Panc1 (cell line): ENCODE measurements around the gene RFX8. TPM values are rescaled to one million over a fixed set of nuclear protein-coding genes. Genes with fewer than 3 reads are reported as not detected.

ENCODE experiments used
- ATAC-seq: fragments of 200-7000 bp; cut with Tn5 transposase; 2 replicates; pipeline ENCODE4 v1.9.1; 2020; ENCODE audit warnings: mild to moderate bottlenecking, moderate library complexity
- BruUV-seq: library from RNA; stranded (reverse); fragments of 400-500 nt; replicated peaks from 2 replicates; lab custom pipeline; 2021; lab: Mats Ljungman, UMichigan
- CTCF ChIA-PET: fragments of 300-600 bp; sonication (Branson Sonifier 250); formaldehyde crosslinking; loops from one replicate; lab custom pipeline; 2022; ENCODE audit warnings: antibody characterized with exemption; lab: Charles Lee
- POLR2A ChIA-PET: fragments of 300-600 bp; sonication (Branson Sonifier 250); formaldehyde crosslinking; loops from one replicate; lab custom pipeline; 2022; ENCODE audit warnings: antibody characterized with exemption; lab: Charles Lee
- DNase-seq: peaks from one replicate; pipeline ENCODE4 v3.0.0-alpha.2; 2010; ENCODE audit warnings: low read depth, low spot score
- H3K27ac ChIP-seq: 2 replicates; pipeline ENCODE4 v1.5.1; 2011; ENCODE audit warnings: mild to moderate bottlenecking, low read length, inconsistent platforms
- H3K27me3 ChIP-seq: fragments of 200-500 bp; sonication (Bioruptor generic); 2 replicates; pipeline ENCODE4 v1.6.0; 2014; ENCODE audit warnings: low read length, inconsistent platforms; ENCODE audit not compliant: control insufficient read depth, insufficient read depth
- H3K36me3 ChIP-seq: fragments of 200-500 bp; sonication (Bioruptor generic); 2 replicates; pipeline ENCODE4 v1.5.1; 2014; ENCODE audit warnings: inconsistent platforms, mild to moderate bottlenecking, low read length, moderate library complexity; ENCODE audit not compliant: control insufficient read depth, insufficient read depth
- H3K4me1 ChIP-seq: 2 replicates; pipeline ENCODE4 v1.5.1; 2011; ENCODE audit warnings: inconsistent platforms, mild to moderate bottlenecking, low read length, moderate library complexity; ENCODE audit not compliant: control insufficient read depth, insufficient read depth
- H3K4me3 ChIP-seq, 2 experiments: 2 replicates each; pipeline ENCODE4 v1.5.1; 2011 to 2012; ENCODE audit warnings: low read depth in 2 of 2, low read length in 2 of 2, mild to moderate bottlenecking in 2 of 2, inconsistent platforms in 1 of 2, moderate library complexity in 1 of 2
- H3K9me3 ChIP-seq: fragments of 200-500 bp; sonication (Bioruptor generic); 2 replicates; pipeline ENCODE4 v1.5.1; 2014; ENCODE audit warnings: low read depth, mild to moderate bottlenecking, inconsistent platforms, low read length, moderate library complexity; ENCODE audit not compliant: control insufficient read depth, insufficient read depth
- CTCF ChIP-seq: fragments of 450-650 bp; IDR thresholded peaks from 2 replicates; pipeline ENCODE4 v1.5.1; 2017; ENCODE audit warnings: mild to moderate bottlenecking
- POLR2AphosphoS5 ChIP-seq: IDR thresholded peaks from 2 replicates; pipeline ENCODE4 v1.6.1; 2012; ENCODE audit warnings: mild to moderate bottlenecking, low read depth, low read length, moderate library complexity
- SIN3A ChIP-seq: IDR thresholded peaks from 2 replicates; pipeline ENCODE4 v1.6.1; 2012; ENCODE audit warnings: low read depth, mild to moderate bottlenecking, low read length, moderate library complexity, borderline replicate concordance; ENCODE audit not compliant: insufficient read depth
- TCF7L2 ChIP-seq: IDR thresholded peaks from 2 replicates; pipeline ENCODE4 v1.6.1; 2011; ENCODE audit warnings: mild to moderate bottlenecking, low read depth, low read length, inconsistent platforms
- in situ Hi-C: cut with HindIII; loops from 2 replicates; pipeline ENCODE4 v1.10.0; 2016; ENCODE audit warnings: low sequenced_read_pairs, low pct_unique_long_range_greater_than_20kb
- intact Hi-C: fragments of 100-400 bp; cut with micrococcal nuclease; formaldehyde crosslinking; loops from one replicate; pipeline ENCODE4 v1.10.0; 2022; ENCODE audit not compliant: unreplicated experiment
- total RNA-seq: library from RNA; stranded (reverse); gene quantifications from one replicate; pipeline ENCODE4 v1.2.1, GENCODE V29; 2021; ENCODE audit not compliant: unreplicated experiment
- TF ChIP-seq, protein P1 (sequence below), 2 experiments: IDR thresholded peaks; 2 replicates each; pipeline ENCODE4 v1.6.1; 2011 to 2012; ENCODE audit warnings: low read depth in 2 of 2, control low read depth in 1 of 2, low read length in 1 of 2, mild to moderate bottlenecking in 1 of 2, moderate library complexity in 1 of 2; ENCODE audit not compliant: insufficient read depth in 1 of 2

The RFX8 gene
- total RNA-seq, 1 experiment from 2014 or later, result not detected

DNA sequence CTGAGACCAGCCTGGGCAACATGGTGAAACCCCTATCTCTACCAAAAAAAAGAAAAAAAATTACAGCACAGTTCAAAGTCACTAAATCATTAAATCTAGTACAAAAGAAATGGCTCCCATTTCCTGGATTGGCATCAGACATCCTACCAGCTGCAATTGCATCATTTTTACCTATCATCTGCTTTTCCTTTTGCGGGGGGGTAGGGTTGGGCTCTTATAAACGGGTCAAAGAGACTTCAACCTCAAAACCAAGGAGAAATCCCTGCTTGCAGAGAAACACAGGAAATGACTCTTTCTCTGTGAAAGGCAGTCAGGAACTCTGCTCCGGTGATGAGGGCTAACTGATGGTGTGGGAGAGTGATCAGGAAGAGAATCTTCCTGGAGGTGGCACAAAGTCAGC, 45.3 kb upstream of the RFX8 start:
- in situ Hi-C loops (no loop called here), intact Hi-C loops (no loop called here)
- Histone ChIP-seq H3K4me1 (peaks cover 7% of the 10 kb centered on the region; the same call in 1 of the 2 replicates), H3K36me3 (no peaks in the 10 kb centered on the region), H3K27ac (no peak overlapping the region; the same call in 1 of the 2 replicates), H3K4me3 (no peak overlapping the region), H3K27me3 (no peaks in the 10 kb centered on the region), H3K9me3 (peaks cover 6% of the 10 kb centered on the region; the same call in 1 of the 2 replicates)
- ATAC-seq (no peak), DNase-seq (no peak)
- no TSS peak for BruUV-seq
- no peak for TF ChIP-seq CTCF
- TF ChIP-seq POLR2AphosphoS5, result no peak
- TF ChIP-seq SIN3A, result no peak
- TF ChIP-seq, protein P1, sequence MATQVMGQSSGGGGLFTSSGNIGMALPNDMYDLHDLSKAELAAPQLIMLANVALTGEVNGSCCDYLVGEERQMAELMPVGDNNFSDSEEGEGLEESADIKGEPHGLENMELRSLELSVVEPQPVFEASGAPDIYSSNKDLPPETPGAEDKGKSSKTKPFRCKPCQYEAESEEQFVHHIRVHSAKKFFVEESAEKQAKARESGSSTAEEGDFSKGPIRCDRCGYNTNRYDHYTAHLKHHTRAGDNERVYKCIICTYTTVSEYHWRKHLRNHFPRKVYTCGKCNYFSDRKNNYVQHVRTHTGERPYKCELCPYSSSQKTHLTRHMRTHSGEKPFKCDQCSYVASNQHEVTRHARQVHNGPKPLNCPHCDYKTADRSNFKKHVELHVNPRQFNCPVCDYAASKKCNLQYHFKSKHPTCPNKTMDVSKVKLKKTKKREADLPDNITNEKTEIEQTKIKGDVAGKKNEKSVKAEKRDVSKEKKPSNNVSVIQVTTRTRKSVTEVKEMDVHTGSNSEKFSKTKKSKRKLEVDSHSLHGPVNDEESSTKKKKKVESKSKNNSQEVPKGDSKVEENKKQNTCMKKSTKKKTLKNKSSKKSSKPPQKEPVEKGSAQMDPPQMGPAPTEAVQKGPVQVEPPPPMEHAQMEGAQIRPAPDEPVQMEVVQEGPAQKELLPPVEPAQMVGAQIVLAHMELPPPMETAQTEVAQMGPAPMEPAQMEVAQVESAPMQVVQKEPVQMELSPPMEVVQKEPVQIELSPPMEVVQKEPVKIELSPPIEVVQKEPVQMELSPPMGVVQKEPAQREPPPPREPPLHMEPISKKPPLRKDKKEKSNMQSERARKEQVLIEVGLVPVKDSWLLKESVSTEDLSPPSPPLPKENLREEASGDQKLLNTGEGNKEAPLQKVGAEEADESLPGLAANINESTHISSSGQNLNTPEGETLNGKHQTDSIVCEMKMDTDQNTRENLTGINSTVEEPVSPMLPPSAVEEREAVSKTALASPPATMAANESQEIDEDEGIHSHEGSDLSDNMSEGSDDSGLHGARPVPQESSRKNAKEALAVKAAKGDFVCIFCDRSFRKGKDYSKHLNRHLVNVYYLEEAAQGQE (IDR thresholded peaks at IDR 0.05; ENCODE audit: insufficient read depth in 1 of 2, low read depth in 2 of 2, low read length in 1 of 2), result no peak
- no peak for TF ChIP-seq TCF7L2
- ChIA-PET POLR2A (no interaction called here), CTCF (interaction anchor here (0.7 kb wide), 2 partner anchors 171 to 310 kb away, joined by 6 to 8 read pairs; no protein-coding TSS in a partner anchor)

DNA sequence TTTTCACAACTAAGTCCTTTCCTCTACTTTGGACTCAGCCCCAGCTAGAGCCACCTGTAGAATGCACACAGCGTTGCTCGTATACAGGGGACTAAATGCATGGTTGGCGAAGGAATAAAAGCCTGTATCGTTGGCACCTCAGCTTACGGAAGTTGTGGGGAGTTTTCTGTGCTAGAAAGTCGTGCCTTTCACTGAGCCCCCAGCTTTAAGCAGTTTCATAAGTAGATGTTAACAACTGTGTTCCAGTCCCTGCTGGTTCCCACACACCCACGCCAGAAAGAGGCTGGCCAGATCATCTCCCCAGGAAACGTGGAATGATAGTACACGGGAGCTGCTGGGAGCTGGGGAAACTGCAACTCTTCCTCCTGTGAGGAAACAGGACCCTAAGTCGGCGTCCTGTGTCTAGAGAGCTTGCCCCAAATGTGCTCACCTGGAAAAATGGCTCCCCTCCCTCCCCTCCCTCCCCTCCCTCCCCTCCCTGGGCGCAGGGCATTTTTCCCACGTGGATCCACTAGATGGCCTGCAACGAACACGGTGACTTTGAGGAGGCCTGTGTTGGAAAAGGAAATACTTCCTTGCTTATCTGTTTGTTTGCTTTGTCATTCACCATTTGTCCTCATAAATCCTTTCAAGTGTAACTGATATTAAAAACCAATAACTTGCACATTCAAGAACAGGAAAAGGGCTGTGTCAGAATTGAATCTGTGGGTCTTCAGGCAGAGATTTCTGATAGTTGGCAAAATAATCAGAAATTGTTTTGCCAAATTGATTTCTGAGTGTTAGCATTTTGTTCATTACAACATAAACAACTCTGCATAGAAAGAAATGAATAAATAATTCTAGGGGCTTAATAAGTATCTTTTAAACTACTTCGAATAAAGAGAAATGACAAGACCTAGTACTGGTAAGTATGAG, 43.9 kb upstream of the RFX8 start:
- no peaks in the 10 kb centered on the region for H3K36me3 ChIP-seq
- H3K4me3 ChIP-seq, result peak overlapping the region in 1 of 2 experiments; percentile 10; a peak in 1 of 4 replicates
- H3K4me1 ChIP-seq, result peaks cover 7% of the 10 kb centered on the region; the same call in 1 of the 2 replicates
- ChIA-PET CTCF (no interaction called here), POLR2A (no interaction called here)
- peaks cover 6% of the 10 kb centered on the region; the same call in 1 of the 2 replicates for H3K9me3 ChIP-seq
- no peak for DNase-seq
- no peak overlapping the region for H3K27ac ChIP-seq
- intact Hi-C loops, result loop anchor here (10.0 kb wide), 1 partner anchor 316 kb away; no protein-coding TSS in a partner anchor
- BruUV-seq, result no TSS peak
- no peaks in the 10 kb centered on the region for H3K27me3 ChIP-seq
- peak; percentile 82 for TF ChIP-seq CTCF
- TF ChIP-seq, protein P1 (IDR thresholded peaks at IDR 0.05; ENCODE audit: insufficient read depth in 1 of 2, low read depth in 2 of 2, low read length in 1 of 2), result no peak
- no peak for TF ChIP-seq SIN3A
- ATAC-seq, result peak; percentile 84
- in situ Hi-C loops, result no loop called here
